Osteoblast (primary cell): ENCODE results near the gene MANSC1. TPM values are rescaled to one million over a fixed set of nuclear protein-coding genes. Genes with fewer than 3 reads are reported as not detected.
A peak's percentile ranks its signal among the peaks of the same experiment; 100 is the strongest.

ENCODE experiments used
- DNase-seq: peaks from one replicate; pipeline ENCODE4 v3.0.0; 2011; ENCODE audit warnings: low spot score, mixed read lengths; ENCODE audit not compliant: insufficient read length; ENCODE audit errors: missing footprints
- H2AFZ ChIP-seq: 2 replicates; pipeline ENCODE4 v1.6.0; 2011; ENCODE audit warnings: mild to moderate bottlenecking, low read length
- H3K27ac ChIP-seq: 2 replicates; pipeline ENCODE4 v1.5.1; 2011; ENCODE audit warnings: mild to moderate bottlenecking, low read depth, low read length, moderate library complexity
- H3K27me3 ChIP-seq: 2 replicates; pipeline ENCODE4 v1.6.0; 2012; ENCODE audit warnings: mild to moderate bottlenecking, control low read depth, inconsistent platforms, low read length, moderate library complexity; ENCODE audit not compliant: insufficient read depth
- H3K36me3 ChIP-seq: 2 replicates; pipeline ENCODE4 v1.5.1; 2011; ENCODE audit warnings: mild to moderate bottlenecking, low read length, control low read depth, moderate library complexity; ENCODE audit not compliant: insufficient read depth
- H3K4me1 ChIP-seq: 2 replicates; pipeline ENCODE4 v1.5.1; 2011; ENCODE audit warnings: mild to moderate bottlenecking, low read length, control low read depth, moderate library complexity; ENCODE audit not compliant: insufficient read depth
- H3K4me2 ChIP-seq: 2 replicates; pipeline ENCODE4 v1.6.0; 2011; ENCODE audit warnings: mild to moderate bottlenecking, low read length; ENCODE audit not compliant: insufficient read depth
- H3K4me3 ChIP-seq: fragments of 200-600 bp; sonication (generic); 3 replicates; pipeline ENCODE4 v1.5.1; 2012; ENCODE audit warnings: mild to moderate bottlenecking, low read length, inconsistent platforms; ENCODE audit not compliant: insufficient read depth
- H3K79me2 ChIP-seq: 2 replicates; pipeline ENCODE4 v1.6.0; 2012; ENCODE audit warnings: mild to moderate bottlenecking, low read length, control low read depth, inconsistent platforms; ENCODE audit not compliant: insufficient read depth
- H3K9me3 ChIP-seq: 2 replicates; pipeline ENCODE4 v1.5.1; 2011; ENCODE audit warnings: low read depth, low read length, control low read depth
- H4K20me1 ChIP-seq: 2 replicates; pipeline ENCODE4 v1.6.0; 2012; ENCODE audit warnings: mild to moderate bottlenecking, low read length, control low read depth; ENCODE audit not compliant: insufficient read depth
- CTCF ChIP-seq: IDR thresholded peaks from 2 replicates; pipeline ENCODE4 v1.5.1; 2011; ENCODE audit warnings: mild to moderate bottlenecking, low read depth, low read length, moderate library complexity; ENCODE audit errors: extremely low read depth
- total RNA-seq: library from RNA; depleted of rRNA; stranded (reverse); fragments of >200 nt; gene quantifications from 2 replicates; pipeline ENCODE4 v1.2.3, GENCODE V29; 2012

Gene MANSC1
- total RNA-seq, 1 donor, result 3.3 TPM

- no peak for DNase-seq
- no peaks in the 10 kb centered on the region for H4K20me1 ChIP-seq
- no peak overlapping the region for H2AFZ ChIP-seq
- H3K36me3 ChIP-seq, result no peaks in the 10 kb centered on the region
- no peaks in the 10 kb centered on the region for H3K4me1 ChIP-seq
- no peak overlapping the region for H3K4me3 ChIP-seq
- H3K27ac ChIP-seq, result no peak overlapping the region
- H3K27me3 ChIP-seq, result no peaks in the 10 kb centered on the region
- H3K9me3 ChIP-seq, result no peaks in the 10 kb centered on the region
- no peak overlapping the region for H3K4me2 ChIP-seq
- no peak for TF ChIP-seq CTCF
- no peaks in the 10 kb centered on the region for H3K79me2 ChIP-seq
Observed at GRCh38 chr12:12302976-12303375, 47.1 kb downstream of the MANSC1 start.

GRCh38 chr12:12301122-12301521, 48.9 kb downstream of the MANSC1 start:
- H4K20me1 ChIP-seq, result no peaks in the 10 kb centered on the region
- DNase-seq, result no peak
- no peak overlapping the region for H3K4me2 ChIP-seq

GRCh38 chr12:12297201-12297830, 52.7 kb downstream of the MANSC1 start:
- H3K4me3 ChIP-seq, result no peak overlapping the region
- H4K20me1 ChIP-seq, result no peaks in the 10 kb centered on the region
- TF ChIP-seq CTCF, result no peak
- no peaks in the 10 kb centered on the region for H3K36me3 ChIP-seq
- peaks cover 8% of the 10 kb centered on the region for H3K4me1 ChIP-seq
- H3K9me3 ChIP-seq, result no peaks in the 10 kb centered on the region
- H3K4me2 ChIP-seq, result no peak overlapping the region
- no peak for DNase-seq
- no peak overlapping the region for H2AFZ ChIP-seq
- H3K79me2 ChIP-seq, result no peaks in the 10 kb centered on the region
- H3K27ac ChIP-seq, result no peak overlapping the region
- H3K27me3 ChIP-seq, result no peaks in the 10 kb centered on the region

More at GRCh38 chr12:12301122-12301521, 48.9 kb downstream of the MANSC1 start:
- no peaks in the 10 kb centered on the region for H3K79me2 ChIP-seq
- TF ChIP-seq CTCF, result no peak
- no peaks in the 10 kb centered on the region for H3K36me3 ChIP-seq
- no peak overlapping the region for H3K27ac ChIP-seq
- H3K4me1 ChIP-seq, result no peaks in the 10 kb centered on the region
- H3K4me3 ChIP-seq, result no peak overlapping the region
- no peaks in the 10 kb centered on the region for H3K27me3 ChIP-seq
- no peak overlapping the region for H2AFZ ChIP-seq
- no peaks in the 10 kb centered on the region for H3K9me3 ChIP-seq

GRCh38 chr12:12294215-12295005, 55.6 kb downstream of the MANSC1 start:
- DNase-seq, result peak; percentile 58
- H4K20me1 ChIP-seq, result no peaks in the 10 kb centered on the region
- H3K27me3 ChIP-seq, result peaks cover 4% of the 10 kb centered on the region
- H2AFZ ChIP-seq, result peak overlapping the region; percentile 56
- no peak overlapping the region for H3K4me3 ChIP-seq
- TF ChIP-seq CTCF, result no peak
- H3K27ac ChIP-seq, result no peak overlapping the region
- no peaks in the 10 kb centered on the region for H3K79me2 ChIP-seq
- H3K9me3 ChIP-seq, result no peaks in the 10 kb centered on the region
- peaks cover 8% of the 10 kb centered on the region for H3K4me1 ChIP-seq
- no peaks in the 10 kb centered on the region for H3K36me3 ChIP-seq
- H3K4me2 ChIP-seq, result peak overlapping the region; percentile 10
